KG1 (cell line): ENCODE measurements around the gene CCDC81.

Experiments
- DNase-seq: peaks from one replicate; lab custom pipeline; 2025; lab: John Stamatoyannopoulos, UW

The CCDC81 gene

GRCh38 chr11:86440843-86441242 is 66.2 kb downstream of the CCDC81 start:
- no peak for DNase-seq

- no peak for DNase-seq
These were observed 67.7 kb downstream of the CCDC81 start for GRCh38 chr11:86442420-86442819.

- DNase-seq: no peak
These were observed 68.1 kb downstream of the CCDC81 start for GRCh38 chr11:86442827-86443226.

GRCh38 chr11:86443415-86443814 is 68.7 kb downstream of the CCDC81 start:
- DNase-seq: no peak

- no peak for DNase-seq
These were observed 70.3 kb downstream of the CCDC81 start for GRCh38 chr11:86444981-86445380.

GRCh38 chr11:86446163-86446923 is 71.7 kb downstream of the CCDC81 start:
- DNase-seq: no peak

DNA sequence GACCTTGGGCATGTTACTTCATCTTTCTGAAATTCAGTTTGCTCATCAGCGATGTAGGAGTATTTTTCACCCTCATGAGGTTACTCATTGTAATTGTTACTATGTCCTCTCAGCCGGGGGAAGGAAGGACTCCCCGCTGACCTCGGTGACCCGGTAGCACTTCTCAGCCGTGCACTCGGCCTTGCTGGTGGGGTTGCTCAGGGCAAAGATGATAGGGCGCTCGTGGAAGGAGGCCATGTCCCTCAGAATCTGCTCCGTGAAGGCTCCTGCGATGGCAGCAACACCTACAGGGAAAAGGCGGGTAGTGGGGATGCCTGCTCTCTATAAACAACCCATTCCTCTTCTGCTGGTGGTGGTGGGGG is 72.2 kb downstream of the CCDC81 start:
- no peak for DNase-seq

GRCh38 chr11:86447763-86448480 is 73.2 kb downstream of the CCDC81 start:
- peak; percentile 56 for DNase-seq

- no peak for DNase-seq
These were observed 75.4 kb downstream of the CCDC81 start for GRCh38 chr11:86449993-86450629.

- DNase-seq: no peak
These were observed 78.8 kb downstream of the CCDC81 start for GRCh38 chr11:86453290-86454030.

- DNase-seq: peak; percentile 78
These were observed 81.6 kb downstream of the CCDC81 start for GRCh38 chr11:86456075-86456939.

- no peak for DNase-seq
These were observed 83.8 kb downstream of the CCDC81 start for GRCh38 chr11:86458294-86459001.

- DNase-seq: no peak
These were observed 84.3 kb downstream of the CCDC81 start for GRCh38 chr11:86459002-86459385.

DNA sequence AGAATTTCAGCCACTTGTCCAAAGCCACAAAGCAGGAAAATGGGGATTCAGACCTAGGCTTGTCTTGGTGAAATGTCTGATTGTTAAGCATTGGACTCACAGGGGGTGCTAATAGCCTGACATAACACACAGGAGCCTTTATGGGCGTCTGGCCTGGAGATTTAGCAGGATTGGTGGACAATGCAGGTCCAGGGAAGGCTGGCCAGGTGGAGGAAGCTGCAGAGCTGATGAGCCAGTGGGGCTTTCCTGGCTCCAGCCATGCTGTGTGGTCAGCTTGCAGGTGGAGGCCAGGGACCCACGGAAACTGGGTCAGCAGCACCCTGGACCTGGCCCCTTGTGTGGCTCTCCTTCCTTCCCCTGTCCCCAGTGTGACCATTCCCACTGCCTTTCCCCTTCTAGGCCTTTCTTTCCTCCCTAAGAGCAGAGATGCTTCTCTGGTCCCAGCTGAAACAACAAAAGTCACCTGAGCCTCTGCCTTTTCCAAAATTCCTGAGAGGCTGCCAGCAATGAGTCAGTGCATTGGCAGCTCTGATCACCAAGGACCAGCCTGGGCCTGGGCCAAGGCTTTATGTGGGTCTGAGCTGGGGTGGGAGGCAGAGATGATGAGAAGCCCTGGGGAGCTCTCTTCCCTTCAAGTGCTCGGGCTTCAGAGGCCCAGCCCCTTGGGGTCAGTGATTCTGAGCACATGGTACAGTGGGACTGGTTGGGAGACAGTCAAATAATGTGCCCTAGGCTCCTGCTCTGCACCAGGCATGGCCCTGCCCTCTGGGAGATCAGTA is 85.2 kb downstream of the CCDC81 start:
- DNase-seq: no peak

DNA sequence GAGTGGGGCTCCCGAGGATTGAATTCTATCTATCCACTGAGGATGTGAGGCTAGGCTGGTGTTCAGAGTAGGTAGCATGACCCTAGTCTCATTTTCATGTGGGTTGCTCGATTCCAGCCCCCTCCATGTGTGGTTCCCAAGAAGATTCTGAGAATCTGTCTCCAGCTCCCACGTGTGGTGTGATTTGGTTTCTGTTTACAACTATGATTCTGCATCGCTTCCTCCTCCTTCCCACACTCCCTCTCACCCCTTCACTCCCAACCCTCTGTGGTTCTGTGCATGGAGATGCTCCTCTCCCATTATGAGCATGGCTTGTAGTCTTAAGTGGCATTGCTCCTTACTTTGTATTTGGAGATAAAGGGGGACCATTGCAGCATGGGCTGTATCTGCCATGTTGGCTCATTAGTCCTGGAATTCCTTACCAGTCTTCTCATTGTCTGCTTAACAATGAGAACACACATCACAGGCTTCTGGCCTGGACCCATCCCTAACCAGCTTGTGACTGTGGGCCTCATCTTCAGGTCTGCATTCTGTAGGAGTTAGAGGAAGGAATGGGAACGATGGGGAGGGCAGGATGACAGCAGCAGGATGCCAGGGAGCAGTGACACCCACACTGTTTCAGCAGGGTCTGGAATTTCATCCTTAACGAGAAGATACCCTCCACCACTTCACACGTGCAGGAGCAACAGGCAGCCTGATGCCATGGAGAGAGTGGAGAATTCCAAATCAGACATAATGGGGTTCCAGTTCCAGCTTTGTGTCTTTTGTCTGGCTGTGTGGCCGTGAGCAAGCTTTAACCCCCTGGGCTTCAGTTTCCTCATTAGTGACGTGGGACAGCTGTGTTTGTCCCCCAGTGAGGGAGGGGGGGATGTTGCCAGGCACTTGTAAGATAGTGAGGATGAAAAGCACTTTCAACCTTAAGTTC is 86.0 kb downstream of the CCDC81 start:
- no peak for DNase-seq

DNA sequence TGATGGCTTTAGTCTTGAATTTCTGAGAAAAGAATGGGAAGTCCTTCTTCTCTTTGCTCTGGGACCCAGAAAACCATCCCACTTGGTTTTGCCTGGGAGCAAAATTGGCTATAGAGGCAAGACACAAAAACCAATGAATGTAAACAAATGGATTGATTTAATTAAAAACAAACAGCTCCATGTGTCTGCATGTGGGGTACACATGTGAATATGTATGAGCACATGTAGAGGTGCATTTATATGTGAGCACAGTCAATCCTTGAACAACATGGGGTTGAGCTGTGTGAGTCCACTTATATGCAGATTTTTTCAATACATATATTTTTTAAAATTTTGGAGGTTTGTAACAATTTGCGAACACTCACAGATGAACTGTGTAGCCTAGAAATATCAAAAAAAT is 87.2 kb downstream of the CCDC81 start:
- no peak for DNase-seq

DNA sequence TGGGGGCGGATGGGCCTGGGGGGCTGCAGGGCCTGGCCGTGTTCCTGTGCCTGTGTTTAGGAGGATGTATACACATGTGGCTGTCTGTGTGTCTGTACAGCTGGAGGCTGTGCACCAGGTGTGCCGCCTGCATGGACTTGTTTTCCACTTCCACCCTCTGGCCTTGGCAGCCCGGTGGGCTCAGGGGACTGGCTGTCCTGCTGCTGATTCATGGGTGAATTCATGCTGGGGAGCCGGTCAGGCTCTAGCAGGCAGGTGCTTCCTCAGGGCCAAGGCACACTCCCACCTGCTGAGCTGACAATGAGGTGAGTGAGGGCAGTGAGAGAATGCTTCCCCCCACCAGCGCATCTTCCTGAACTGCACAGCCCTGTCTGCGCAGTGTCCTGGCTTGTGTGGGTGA is 88.4 kb downstream of the CCDC81 start:
- DNase-seq: no peak

- DNase-seq: no peak
These were observed 89.3 kb downstream of the CCDC81 start for GRCh38 chr11:86463955-86464354.
